NCI-H1092 treated with DMSO at 0.1 percent for 48 hours (cell line): Measurements from ENCODE around the gene NANS.
"Not testable (repeated sequence)": the region's sequence is repeated elsewhere in the genome, so short reads cannot be mapped to it uniquely, and the experiment has no call there.

Experiments used
- DNase-seq: peaks from one replicate; lab custom pipeline; 2025; lab: John Stamatoyannopoulos, UW

Gene NANS

DNA sequence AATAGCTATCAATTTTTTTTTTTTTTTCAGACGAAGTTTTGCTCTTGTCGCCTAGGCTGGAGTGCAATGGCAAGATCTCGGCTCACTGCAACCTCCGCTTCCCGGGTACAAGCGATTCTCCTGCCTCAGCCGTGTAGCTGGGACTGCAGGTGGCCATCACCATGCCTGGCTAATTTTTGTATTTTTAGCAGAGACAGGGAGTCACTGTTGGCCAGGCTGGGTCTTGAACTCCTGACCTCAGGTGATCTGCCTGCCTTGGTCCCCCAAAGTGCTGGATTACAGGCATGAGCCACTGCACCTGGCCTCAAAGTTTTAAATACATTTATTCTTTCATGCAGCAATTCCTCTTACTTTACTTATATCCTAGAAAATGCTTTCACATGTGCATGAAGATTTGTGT lies 44.9 kb downstream of the NANS start:
- DNase-seq = no peak

DNA sequence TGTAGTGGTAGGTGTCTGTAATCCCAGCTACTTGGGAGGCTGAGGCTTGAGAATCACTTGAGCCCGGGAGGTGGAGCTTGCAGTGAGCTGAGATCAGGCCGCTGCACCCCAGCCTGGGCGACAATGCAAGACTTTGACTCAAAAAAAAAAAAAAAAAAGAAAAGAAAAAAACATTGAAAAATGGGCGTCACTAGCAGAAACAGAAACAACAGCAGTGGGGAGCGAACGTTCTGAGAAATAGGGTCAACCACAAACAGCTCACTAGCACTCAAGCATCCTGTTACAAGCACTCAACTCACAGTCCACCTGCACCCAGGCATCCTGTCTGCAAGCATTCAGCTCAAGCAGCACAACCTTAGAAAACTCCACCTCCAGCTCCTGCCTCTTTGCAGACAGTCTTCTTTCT lies 45.3 kb downstream of the NANS start:
- DNase-seq = peak; percentile 22

DNA sequence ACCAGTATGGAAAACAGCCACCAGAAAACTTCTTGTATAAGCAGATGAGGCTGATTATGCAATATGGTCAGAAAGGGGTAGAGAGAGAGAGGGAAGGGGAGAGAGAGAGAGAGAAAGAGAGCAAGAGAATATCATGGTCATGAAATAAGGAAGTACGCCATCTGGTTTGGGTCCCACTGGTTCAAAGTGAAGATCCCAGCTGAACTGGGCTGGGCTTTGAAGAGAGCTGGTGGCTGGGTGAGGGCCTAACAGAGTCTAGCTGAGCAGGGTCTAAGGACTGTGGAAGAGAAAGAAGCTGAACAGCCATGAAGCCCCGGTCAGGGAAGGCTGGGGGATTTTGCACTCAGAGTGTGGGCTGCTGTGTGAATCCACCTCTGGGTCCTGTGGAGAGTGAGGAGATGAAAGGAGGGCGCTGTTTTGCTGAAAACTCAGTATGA lies 47.9 kb downstream of the NANS start:
- no peak for DNase-seq

DNA sequence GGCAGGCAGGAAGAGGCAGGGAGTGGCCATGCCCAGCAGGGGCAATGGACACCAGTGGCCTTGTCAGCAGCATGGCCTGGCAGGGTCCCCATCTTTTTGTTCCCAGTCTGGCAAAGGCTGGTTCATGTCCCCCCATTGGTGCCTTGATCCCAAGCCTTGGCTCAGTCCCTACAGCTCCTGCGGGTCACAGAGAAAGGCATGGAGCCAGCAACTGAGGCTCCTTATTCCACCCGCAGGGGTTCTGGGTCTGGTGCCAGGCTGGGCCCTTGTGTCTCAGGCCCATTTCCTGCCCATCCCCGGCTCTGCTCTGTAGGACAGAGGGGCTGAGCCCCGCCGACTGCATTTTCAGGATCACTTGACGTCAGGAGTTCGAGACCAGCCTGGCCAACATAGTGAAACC lies 48.5 kb downstream of the NANS start:
- DNase-seq = no peak

DNA sequence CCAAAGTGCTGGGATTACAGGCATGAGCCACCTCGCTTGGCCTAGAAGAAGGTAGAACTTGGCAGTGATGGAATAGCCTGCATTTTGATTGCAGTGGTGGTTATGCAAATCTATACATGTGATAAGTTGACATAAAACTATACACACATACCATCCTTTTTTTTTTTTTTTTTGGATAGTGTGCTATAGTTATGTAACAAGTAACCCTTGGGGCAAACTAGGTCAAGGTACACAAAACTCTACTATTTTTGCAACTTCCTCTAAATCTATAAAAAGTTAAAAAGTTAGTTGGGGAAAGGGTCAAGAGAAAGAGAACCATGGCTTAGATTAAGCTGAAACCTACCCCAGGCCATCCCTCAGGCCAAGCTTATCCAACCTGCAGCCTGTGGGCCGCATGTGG lies 51.4 kb downstream of the NANS start:
- no peak for DNase-seq

DNA sequence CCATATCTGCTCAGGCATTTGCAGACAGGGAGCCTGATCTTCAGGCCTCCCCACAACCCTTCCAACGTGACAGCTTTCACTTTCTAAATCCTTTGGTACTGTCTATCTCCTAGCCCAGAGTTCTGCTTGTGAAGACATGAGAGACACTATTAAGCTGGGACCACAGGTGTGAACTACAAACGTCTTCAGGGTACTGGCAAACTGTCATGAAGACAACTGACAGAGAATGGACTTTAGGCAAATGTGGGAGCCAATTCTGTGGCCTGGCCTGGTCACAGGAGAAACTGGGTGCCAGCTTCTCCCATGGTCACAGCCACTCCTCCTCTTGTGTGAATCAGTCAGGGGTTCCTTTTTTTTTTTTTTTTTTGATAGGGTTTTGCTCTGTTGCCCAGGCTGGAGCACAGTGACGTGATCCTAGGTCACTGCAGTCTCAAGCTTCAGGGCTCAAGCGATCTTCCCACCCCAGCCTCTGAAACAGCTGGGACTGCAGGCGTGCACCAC lies 52.0 kb downstream of the NANS start:
- no peak for DNase-seq

DNA sequence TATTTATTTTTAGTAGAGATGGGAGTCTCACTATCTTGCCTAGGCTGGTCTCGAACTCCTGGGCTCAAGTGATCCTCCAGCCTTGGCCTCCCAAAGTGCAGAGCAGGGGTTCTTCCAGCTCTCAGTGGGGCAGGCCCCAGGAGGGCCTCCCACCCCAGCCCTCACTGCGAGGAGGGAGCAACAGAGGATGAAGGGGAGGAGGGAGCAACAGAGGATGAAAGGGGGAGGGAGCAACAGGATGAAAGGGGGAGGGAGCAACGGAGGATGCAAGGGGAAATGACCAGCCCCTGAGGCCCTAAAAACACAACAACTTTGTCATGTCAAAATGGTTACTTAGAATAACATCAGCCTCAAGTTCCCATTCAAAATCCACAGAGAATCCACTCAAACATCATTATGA lies 52.5 kb downstream of the NANS start:
- DNase-seq = no peak

DNA sequence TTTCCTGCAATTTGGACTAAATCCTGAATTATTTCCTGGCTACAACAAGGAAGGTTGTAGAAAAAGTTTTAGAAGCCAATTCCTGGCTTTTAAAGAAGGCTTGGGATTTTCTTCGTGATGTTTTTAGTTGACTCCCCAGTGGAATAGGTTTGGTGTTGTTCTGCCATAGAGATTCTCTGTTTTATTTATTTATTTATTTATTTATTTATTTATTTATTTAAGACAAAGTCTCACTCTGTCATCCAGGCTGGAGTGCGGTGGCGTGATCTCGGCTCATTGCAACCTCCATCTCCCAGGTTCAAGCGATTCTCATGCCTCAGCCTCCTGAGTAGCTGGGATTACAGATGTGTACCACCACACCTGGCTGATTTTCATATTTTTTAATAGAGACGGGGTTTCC lies 60.6 kb downstream of the NANS start:
- not testable (repeated sequence) for DNase-seq

DNA sequence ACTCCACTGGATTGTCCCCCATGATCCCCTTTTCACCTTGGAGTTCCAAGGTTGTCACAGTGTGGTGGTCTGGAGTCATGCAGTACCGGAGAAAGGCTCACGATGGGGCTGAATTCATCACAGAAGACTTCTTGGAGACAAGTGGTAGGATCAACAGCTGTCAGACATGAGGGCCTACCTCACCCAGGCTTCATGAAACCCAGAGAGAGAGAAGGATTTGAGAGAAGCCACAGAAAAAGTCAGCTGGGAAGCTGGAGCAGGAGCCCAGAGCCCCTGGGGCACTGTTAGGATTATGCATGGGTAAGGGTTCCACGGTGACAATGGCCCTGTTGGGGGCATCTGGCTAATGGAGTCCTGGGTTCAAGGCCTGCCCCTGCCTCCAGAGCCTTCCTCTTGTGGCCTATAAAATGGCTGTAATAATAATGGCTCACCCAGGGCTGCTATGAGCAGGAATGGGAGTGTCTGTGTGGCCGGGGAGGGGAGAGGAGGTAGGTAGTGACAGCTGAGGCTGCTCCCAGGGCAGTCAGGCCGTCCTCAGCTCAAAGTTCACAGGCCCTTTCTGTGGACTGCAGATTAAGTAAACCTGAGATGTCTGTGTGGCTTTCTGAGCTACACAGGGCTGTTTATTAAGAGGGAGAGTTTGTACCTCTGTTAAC lies 61.6 kb downstream of the NANS start:
- DNase-seq = peak; percentile 7

DNA sequence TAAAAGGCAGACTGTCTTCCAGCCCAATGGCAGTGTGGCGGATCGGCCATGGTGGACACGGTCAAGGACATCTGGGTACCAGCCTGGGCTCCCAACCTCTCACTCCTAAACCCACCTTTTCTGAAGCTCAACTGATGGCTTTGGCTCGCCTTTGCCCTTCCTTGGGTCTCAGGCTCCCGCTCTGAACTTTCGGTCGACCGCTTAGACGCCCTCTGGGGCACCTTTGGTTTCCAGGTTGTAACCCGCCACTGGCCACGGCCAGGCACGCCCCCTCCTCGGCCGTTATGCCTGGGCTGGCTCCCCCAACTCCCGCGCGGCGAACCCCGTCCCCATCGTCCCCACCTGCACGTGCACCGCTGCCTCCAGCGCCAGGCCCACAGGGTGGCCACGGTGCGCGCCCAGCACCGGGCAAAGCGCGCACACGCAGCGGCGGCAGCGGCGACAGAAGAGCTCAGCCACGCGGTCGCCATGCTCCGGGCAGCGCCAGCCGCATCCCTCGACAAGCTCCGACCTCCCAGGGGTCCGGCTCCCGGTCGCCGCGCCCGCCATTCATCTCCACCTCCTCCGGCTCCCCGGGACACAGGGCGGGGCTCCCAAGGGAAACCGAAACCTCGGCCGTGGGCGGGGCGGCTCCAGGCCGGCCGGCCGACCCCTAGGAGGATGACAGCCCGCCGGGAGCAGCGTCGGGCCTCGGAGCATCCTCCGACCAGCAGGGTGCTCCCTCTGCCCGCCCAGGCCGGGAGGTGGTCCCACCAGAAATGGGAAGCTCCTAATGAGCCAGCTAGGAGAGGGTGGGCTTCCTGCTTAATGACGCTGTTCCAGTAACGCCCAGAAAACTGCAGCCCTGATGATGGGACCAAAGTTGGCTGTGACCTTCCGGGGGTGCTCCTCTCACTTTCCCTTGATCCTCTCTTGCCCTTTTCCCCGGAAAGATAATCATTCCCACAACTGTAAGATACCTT lies 62.4 kb downstream of the NANS start, which contains the start of gene TRIM14:
TSS of gene TRIM14 (minus strand) at position 583 of the 962 bp plus-strand sequence. CDS start at position 549, 34 bp downstream.
- DNase-seq = peak; percentile 57

DNA sequence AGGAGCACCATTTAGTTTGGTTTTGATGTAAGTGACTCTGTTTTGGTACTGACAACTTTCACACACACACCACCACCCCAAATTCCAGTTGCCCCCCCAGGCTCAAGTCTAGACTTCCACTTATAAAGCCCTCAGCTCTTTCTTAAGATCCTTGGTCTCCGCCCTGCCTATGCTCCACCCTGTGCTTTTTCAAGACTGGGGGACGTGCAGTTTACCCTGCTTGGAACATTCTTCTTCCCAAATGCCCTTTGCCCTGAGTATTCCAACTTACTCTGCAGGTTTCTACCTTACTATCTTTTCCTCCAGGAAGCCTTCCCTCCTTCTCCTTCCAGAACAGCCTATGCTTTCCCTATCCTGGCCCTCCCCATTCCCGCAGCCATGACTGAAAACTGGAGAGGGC lies 63.9 kb downstream of the NANS start:
- no peak for DNase-seq

DNA sequence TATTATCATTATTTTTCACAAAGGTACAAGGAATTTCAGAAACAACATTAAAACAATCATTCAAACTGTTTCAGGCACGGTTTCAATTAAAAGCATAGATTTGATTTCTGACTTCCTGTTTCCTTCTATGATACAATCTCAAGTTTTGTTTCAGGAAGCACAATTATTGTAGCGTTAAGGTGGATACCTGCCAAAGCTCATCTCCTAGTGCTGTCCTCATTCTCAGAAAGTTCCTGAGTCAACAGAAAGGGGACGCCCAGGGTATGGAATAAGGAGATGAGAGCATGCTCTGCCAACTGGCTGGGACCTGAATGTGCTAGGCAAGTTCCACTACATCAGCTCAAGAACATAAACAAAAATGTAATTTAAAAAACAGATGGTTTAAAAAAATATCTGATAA lies 64.5 kb downstream of the NANS start:
- DNase-seq = peak; percentile 17

DNA sequence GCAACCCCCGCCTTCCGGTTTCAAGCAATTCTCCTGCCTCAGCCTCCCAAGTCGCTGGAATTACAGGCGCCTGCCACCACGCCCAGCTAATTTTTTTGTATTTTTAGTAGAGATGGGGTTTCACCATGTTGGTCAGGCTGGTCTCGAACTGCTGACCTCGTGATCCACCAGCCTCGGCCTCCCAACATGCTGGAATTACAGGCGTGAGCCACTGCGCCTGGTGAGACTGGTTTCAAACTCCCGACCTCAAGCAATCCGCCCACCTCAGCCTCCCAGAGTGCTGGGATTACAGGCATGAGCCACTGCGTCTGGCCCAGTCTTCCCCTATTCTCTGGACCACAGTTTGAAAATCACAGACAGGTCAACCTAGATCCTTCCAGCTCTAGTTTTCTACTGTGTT lies 67.6 kb downstream of the NANS start:
- DNase-seq = not testable (repeated sequence)

DNA sequence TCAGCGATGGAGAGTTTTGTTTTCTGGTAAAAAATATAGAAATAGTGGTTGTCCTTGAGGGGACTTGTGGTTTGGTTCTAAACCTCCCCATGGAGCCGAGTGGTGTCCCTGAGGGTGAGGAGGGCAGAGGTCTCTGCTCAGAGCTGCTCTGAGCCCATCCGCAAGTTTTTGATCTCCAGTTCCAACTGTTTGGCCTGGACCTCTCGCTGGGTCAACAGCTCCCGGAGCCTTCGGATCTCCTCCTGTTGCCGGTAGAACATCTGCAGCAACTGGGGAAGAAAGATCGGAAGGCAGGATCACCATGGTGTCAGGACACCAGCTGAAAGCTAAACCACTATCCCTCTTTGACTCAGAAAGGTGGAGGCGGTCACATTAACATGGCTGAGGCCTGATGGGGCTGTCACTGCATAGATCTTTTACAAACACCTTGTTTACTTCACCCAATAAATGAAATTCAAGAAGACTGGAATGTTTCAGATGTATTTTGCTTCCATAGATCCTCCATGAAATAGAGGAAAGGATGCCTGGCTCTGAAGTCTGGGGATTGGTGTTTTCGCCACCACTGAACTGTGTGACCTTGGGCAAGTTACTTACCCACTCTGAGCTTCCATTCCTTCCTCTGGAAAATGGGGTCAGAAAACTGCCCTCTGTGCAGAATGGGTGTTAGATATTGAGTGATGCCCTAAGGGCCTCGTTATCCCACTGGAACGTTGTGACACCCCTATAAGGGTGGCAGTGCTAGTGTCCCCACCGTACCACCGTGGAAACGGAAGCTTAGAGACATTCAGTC lies 68.3 kb downstream of the NANS start:
- DNase-seq = no peak

DNA sequence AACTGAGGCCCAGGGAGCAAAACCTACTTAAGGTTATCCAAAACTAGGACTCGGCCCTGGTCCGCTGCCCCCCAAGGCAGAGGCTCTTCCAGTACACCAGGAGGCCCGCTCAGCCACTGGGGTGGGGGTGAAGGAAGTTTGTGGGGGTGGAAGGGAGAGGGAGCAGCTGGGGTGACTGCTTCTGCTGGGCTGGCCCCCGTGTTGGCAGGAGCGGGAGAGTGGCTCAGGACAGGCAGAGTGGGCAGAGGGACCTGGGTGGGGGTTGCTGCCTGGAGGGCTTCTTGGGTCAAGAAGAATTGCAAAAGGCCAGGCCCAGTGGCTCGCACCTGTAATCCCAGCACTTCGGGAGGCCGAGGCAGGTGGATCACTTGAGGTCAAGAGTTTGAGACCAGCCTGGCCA lies 70.7 kb downstream of the NANS start:
- no peak for DNase-seq

DNA sequence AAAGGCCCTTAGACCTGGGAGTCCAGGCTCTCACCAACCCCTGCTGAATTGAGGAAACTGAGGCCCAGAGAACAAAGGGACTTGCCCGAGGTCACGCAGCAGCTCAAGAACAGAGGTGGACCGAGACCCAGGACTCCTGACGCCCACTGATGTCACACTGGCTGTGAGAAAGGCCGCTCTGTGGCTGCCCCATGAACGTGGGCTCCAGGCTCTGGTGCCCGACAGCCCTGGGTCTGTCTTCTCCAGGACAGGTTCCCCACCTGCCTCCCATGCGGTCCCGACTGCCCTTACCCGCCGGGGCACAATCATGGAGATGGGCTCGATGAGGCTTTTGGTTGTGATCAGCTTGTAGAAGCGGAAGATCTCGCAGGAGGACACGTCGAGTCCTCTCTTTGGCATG lies 71.8 kb downstream of the NANS start:
- DNase-seq = no peak

DNA sequence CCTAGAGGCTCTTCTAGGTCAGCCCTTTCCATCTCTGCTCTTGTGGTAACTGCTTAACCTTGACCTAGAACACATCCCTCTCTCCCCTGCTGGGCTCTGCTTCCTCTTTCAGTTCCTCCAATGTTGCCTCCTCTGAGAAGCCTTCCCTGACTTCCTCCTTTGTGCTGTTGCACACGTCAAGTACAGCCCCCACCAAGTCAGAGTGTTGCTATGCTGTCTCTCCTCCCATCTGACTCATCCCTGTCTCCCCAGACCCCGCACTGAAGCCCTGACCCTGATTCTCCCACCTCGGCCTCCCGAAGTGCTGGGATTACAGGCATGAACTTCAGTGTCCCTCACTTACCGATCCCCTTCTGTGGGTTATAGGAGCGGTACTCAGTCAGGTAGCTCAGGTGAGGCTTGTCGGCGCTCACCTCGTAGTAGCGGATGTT lies 72.9 kb downstream of the NANS start:
- no peak for DNase-seq

DNA sequence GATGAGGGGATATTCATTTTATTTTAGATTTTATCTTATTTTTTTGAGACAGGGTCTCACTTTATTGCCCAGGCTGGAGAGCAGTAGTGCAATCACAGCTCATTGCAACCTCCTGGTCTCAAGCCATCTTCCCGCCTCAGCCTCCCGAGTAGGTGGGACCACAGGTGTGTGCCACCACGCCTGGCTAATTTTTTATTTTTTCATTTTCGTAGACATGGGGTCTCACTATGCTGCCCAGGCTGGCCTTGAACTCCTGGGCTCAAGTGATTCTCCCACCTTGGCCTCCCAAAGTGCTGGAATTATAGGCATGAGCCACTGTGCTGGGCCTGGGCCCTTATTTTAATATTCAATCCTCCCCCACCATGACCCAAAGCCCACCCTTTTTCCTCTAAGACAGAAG lies 73.5 kb downstream of the NANS start:
- DNase-seq = not testable (repeated sequence)

DNA sequence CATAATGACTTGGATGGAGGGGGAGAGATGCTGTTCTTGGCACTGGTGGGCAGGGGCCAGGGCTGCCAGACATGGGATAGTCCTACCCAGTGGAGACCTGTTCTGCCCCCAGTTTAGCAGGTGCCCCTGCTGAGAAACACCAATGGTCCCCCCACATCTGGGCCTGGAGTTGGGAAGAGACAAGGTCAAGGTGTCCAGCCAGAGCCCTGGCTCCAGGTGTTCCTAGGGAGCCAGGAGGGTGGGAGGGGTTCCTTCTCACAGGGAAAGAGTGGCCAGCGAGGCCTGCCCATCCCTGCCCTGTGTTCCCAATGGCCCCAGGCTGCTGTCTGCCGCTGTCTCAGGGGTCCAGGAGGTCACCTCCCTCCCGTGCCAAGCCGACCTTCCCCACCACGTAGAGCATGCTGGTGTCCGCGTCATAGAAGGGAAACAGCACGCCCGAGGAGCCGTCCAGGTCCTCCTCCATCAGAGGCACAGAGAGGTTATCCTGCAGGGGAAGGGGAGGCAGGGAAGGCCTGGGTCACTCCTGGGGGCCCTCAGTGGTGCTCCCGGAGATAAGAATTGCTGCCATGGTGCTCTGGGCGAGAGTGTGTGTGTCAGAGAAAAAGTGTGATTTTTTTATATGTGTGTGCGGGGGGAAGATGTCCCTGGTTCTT lies 74.2 kb downstream of the NANS start:
- no peak for DNase-seq

DNA sequence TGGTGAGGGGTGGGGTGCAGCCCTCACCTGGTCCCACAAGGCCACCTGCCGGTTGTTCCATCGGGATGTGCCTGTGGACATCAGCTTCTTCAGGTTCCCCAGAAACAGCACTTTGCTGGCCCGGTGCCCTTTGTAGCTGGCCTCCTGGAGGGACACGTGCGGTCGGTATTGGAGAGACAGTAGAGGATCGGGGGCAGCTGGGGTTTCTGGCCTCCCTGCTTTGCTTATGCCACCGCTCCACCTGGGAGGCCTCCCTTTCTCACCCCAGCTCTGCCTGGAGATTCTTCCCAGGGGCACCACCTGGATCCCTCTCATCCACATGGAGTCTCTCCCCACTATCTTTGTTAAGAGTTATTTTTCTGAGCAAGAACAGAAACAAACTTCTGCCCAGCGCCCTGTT lies 75.6 kb downstream of the NANS start:
- peak; percentile 20 for DNase-seq
